ENCODE measurements around the gene EPHA4. TPM values are rescaled to one million over a fixed set of nuclear protein-coding genes. Genes with fewer than 3 reads are reported as not detected.

EPHA4 gene
- total RNA-seq, 1 donor from 2014 or later = 30.1 TPM

GRCh38 chr2:221429741-221430491 is 142.2 kb downstream of the EPHA4 start:
- Histone ChIP-seq H3K27ac (ENCODE audit: low read depth, low read length) (no peak overlapping the region), H3K36me3 (ENCODE audit: insufficient read depth, low read length) (no peaks in the 10 kb centered on the region), H2AFZ (ENCODE audit: low read depth, low read length) (no peak overlapping the region), H3K9ac (ENCODE audit: low read length) (no peak overlapping the region), H4K20me1 (ENCODE audit: insufficient read depth, low read length) (no peaks in the 10 kb centered on the region), H3K4me1 (ENCODE audit: insufficient read depth, low read length) (no peaks in the 10 kb centered on the region), H3K4me2 (ENCODE audit: low read length) (peak overlapping the region; percentile 0), H3K79me2 (ENCODE audit: insufficient read depth, low read length) (no peaks in the 10 kb centered on the region), H3K27me3 (ENCODE audit: insufficient read depth, low read length) (no peaks in the 10 kb centered on the region), H3K4me3 (ENCODE audit: insufficient read depth, low read depth, low read length) (no peak overlapping the region), H3K9me3 (ENCODE audit: insufficient read depth, low read depth, low read length) (no peaks in the 10 kb centered on the region)
- TF ChIP-seq EZH2 (IDR thresholded peaks at IDR 0.05; ENCODE audit: insufficient read depth, low read length) (no peak), CTCF (IDR thresholded peaks at IDR 0.05; ENCODE audit: insufficient read depth, low read depth, low read length) (no peak)
- Mint-ChIP-seq H3K36me3 (ENCODE audit: low read depth, unreplicated experiment) (peaks cover 18% of the 10 kb centered on the region), H3K4me3 (ENCODE audit: unreplicated experiment) (no peak overlapping the region), H3K9me3 (ENCODE audit: unreplicated experiment) (no peaks in the 10 kb centered on the region), H3K27me3 (ENCODE audit: low read depth, unreplicated experiment) (no peaks in the 10 kb centered on the region), H3K4me1 (ENCODE audit: low read depth, unreplicated experiment) (no peaks in the 10 kb centered on the region), H3K27ac (ENCODE audit: unreplicated experiment) (no peak overlapping the region)
- FAIRE-seq (no peak), DNase-seq (ENCODE audit: low read depth) (peak; percentile 81)

GRCh38 chr2:221428896-221429295 is 143.2 kb downstream of the EPHA4 start:
- H3K36me3 Mint-ChIP-seq (ENCODE audit: low read depth, unreplicated experiment) = peaks cover 20% of the 10 kb centered on the region
- no peak overlapping the region for H3K27ac Mint-ChIP-seq (ENCODE audit: unreplicated experiment)
- FAIRE-seq = no peak

More at GRCh38 chr2:221428896-221429295, 143.2 kb downstream of the EPHA4 start:
- Histone ChIP-seq H3K4me2 (ENCODE audit: low read length) (no peak overlapping the region), H2AFZ (ENCODE audit: low read depth, low read length) (no peak overlapping the region), H3K79me2 (ENCODE audit: insufficient read depth, low read length) (no peaks in the 10 kb centered on the region), H4K20me1 (ENCODE audit: insufficient read depth, low read length) (no peaks in the 10 kb centered on the region), H3K27ac (ENCODE audit: low read depth, low read length) (no peak overlapping the region), H3K9ac (ENCODE audit: low read length) (no peak overlapping the region), H3K36me3 (ENCODE audit: insufficient read depth, low read length) (no peaks in the 10 kb centered on the region), H3K4me3 (ENCODE audit: insufficient read depth, low read depth, low read length) (no peak overlapping the region), H3K9me3 (ENCODE audit: insufficient read depth, low read depth, low read length) (no peaks in the 10 kb centered on the region), H3K4me1 (ENCODE audit: insufficient read depth, low read length) (no peaks in the 10 kb centered on the region), H3K27me3 (ENCODE audit: insufficient read depth, low read length) (no peaks in the 10 kb centered on the region)
- Mint-ChIP-seq H3K4me3 (ENCODE audit: unreplicated experiment) (no peak overlapping the region), H3K4me1 (ENCODE audit: low read depth, unreplicated experiment) (no peaks in the 10 kb centered on the region), H3K9me3 (ENCODE audit: unreplicated experiment) (no peaks in the 10 kb centered on the region), H3K27me3 (ENCODE audit: low read depth, unreplicated experiment) (no peaks in the 10 kb centered on the region)
- no peak for DNase-seq (ENCODE audit: low read depth)
- TF ChIP-seq EZH2 (IDR thresholded peaks at IDR 0.05; ENCODE audit: insufficient read depth, low read length) (no peak), CTCF (IDR thresholded peaks at IDR 0.05; ENCODE audit: insufficient read depth, low read depth, low read length) (no peak)
